Gastroesophageal sphincter (tissue), 4 donors: ENCODE data around the gene SASH1. TPM values are rescaled to one million over a fixed set of nuclear protein-coding genes. Genes with fewer than 3 reads are reported as not detected.

Experiments used
- ATAC-seq: fragments of 150-250 bp; one replicate; pipeline ENCODE4 v1.9.1; 2016; ENCODE audit warnings: mild to moderate bottlenecking, moderate library complexity
- H3K27ac ChIP-seq, 4 donors: fragments of 200-600 bp; sonication (generic) in 3 of 4; 1 replicate in 3 of 4; 2 replicates in 1 of 4; pipeline ENCODE4 v1.5.1; 2016 to 2019
- H3K27me3 ChIP-seq: fragments of 200-600 bp; sonication (generic); one replicate; pipeline ENCODE4 v1.5.1; 2019
- H3K36me3 ChIP-seq, 2 donors: fragments of 200-600 bp; sonication (generic); one replicate each; pipeline ENCODE4 v1.5.1; 2019; ENCODE audit warnings: control low read depth in 1 of 2
- H3K4me1 ChIP-seq, 3 donors: fragments of 200-600 bp; sonication (generic); 1 replicate in 2 of 3; 2 replicates in 1 of 3; pipeline ENCODE4 v1.5.1; 2016 to 2019; ENCODE audit warnings: control low read depth in 2 of 3
- H3K4me3 ChIP-seq, 2 donors: fragments of 200-600 bp; sonication (generic); one replicate each; pipeline ENCODE4 v1.5.1; 2019; ENCODE audit warnings: mild to moderate bottlenecking in 1 of 2, moderate library complexity in 1 of 2
- H3K9me3 ChIP-seq, 3 donors: fragments of 200-600 bp; sonication (generic); one replicate each; pipeline ENCODE4 v1.5.1; 2017 to 2019; ENCODE audit warnings: control low read depth in 2 of 3
- CTCF ChIP-seq, 4 experiments: fragments of 200-600 bp in 2 of 4; fragments of 450-650 bp in 2 of 4; sonication (generic) in 1 of 4; IDR thresholded peaks; one replicate each; pipeline ENCODE4 v1.5.1; 2017 to 2019; ENCODE audit warnings: antibody characterized with exemption in 4 of 4, mild to moderate bottlenecking in 2 of 4, moderate library complexity in 2 of 4
- EP300 ChIP-seq: sonication (generic); formaldehyde crosslinking; IDR thresholded peaks from one replicate; pipeline ENCODE4 v1.6.1; 2017; ENCODE audit warnings: antibody characterized with exemption, mild to moderate bottlenecking
- POLR2A ChIP-seq, 2 donors: fragments of 450-650 bp; IDR thresholded peaks; one replicate each; pipeline ENCODE4 v1.6.1; 2017; ENCODE audit warnings: antibody characterized with exemption in 2 of 2, mild to moderate bottlenecking in 2 of 2, moderate library complexity in 1 of 2
- POLR2AphosphoS5 ChIP-seq: sonication (generic); formaldehyde crosslinking; IDR thresholded peaks from one replicate; pipeline ENCODE4 v1.6.1; 2017; ENCODE audit warnings: antibody characterized with exemption
- WGBS, 2 donors: methylation state at CpG; one replicate each; pipeline ENCODE4 v1.1.5; 2018; ENCODE audit warnings: low coverage in 1 of 2; 5-methylcytosine and 5-hydroxymethylcytosine counted together
- total RNA-seq, 4 donors: library from RNA; depleted of rRNA; stranded (reverse); fragments of >200 nt; gene quantifications; one replicate each; pipeline ENCODE4 v1.1.0, GENCODE V29; 2016

SASH1 gene
- total RNA-seq, 4 donors from 2014 or later, result 48.9 to 78.9 (median 64.6) TPM

GRCh38 chr6:148479497-148479896 is 136.9 kb downstream of the SASH1 start:
- H3K36me3 ChIP-seq, result peaks cover 0 to 49% of the 10 kb centered on the region in 2 donors
- WGBS, 2 donors, result 88 to 89% methylated on average over 5 of the region's 5 CpGs
- TF ChIP-seq CTCF (IDR thresholded peaks at IDR 0.05) (no peak), POLR2A (IDR thresholded peaks at IDR 0.05) (no peak), POLR2AphosphoS5 (peak; percentile 35), EP300 (no peak)
- H3K4me3 ChIP-seq, result no peak overlapping the region
- no peaks in the 10 kb centered on the region for H3K27me3 ChIP-seq
- peak; percentile 67 for ATAC-seq
- H3K27ac ChIP-seq, result peak overlapping the region in 3 of 4 donors; percentile 28 to 57 (median 45)
- H3K4me1 ChIP-seq, result peaks cover 0 to 4% (median 0%) of the 10 kb centered on the region in 3 donors
- no peaks in the 10 kb centered on the region for H3K9me3 ChIP-seq

GRCh38 chr6:148487461-148487860 is 144.8 kb downstream of the SASH1 start:
- H3K27ac ChIP-seq, result no peak overlapping the region
- 79 to 92% methylated on average over 8 to 9 of the region's 10 CpGs for WGBS, 2 donors
- peaks cover 0 to 3% (median 0%) of the 10 kb centered on the region in 3 donors for H3K4me1 ChIP-seq
- H3K4me3 ChIP-seq, result no peak overlapping the region
- H3K9me3 ChIP-seq, result no peaks in the 10 kb centered on the region
- no peak for ATAC-seq
- TF ChIP-seq POLR2A (IDR thresholded peaks at IDR 0.05), result no peak
- no peak for TF ChIP-seq CTCF (IDR thresholded peaks at IDR 0.05)
- no peak for TF ChIP-seq EP300
- no peak for TF ChIP-seq POLR2AphosphoS5
- H3K27me3 ChIP-seq, result no peaks in the 10 kb centered on the region
- H3K36me3 ChIP-seq, result peaks cover 0 to 29% of the 10 kb centered on the region in 2 donors

GRCh38 chr6:148491638-148492251 is 149.1 kb downstream of the SASH1 start:
- H3K4me3 ChIP-seq, result no peak overlapping the region
- peak overlapping the region in 3 of 4 donors; percentile 33 to 63 (median 55) for H3K27ac ChIP-seq
- H3K27me3 ChIP-seq, result no peaks in the 10 kb centered on the region
- ATAC-seq, result no peak
- peaks cover 0 to 18% of the 10 kb centered on the region in 2 donors for H3K36me3 ChIP-seq
- no peak for TF ChIP-seq POLR2AphosphoS5
- TF ChIP-seq EP300, result no peak
- TF ChIP-seq POLR2A (IDR thresholded peaks at IDR 0.05), result no peak
- no peak for TF ChIP-seq CTCF (IDR thresholded peaks at IDR 0.05)
- no peaks in the 10 kb centered on the region for H3K9me3 ChIP-seq
- H3K4me1 ChIP-seq, result peaks cover 0 to 34% (median 4%) of the 10 kb centered on the region in 3 donors
- WGBS, 2 donors, result 52 to 68% methylated on average over 5 to 6 of the region's 6 CpGs

GRCh38 chr6:148492654-148493290 is 150.1 kb downstream of the SASH1 start:
- 71 to 77% methylated on average over 5 of the region's 5 CpGs for WGBS, 2 donors
- H3K27me3 ChIP-seq, result no peaks in the 10 kb centered on the region
- H3K9me3 ChIP-seq, result no peaks in the 10 kb centered on the region
- no peak overlapping the region for H3K4me3 ChIP-seq
- H3K4me1 ChIP-seq, result peaks cover 0 to 42% (median 4%) of the 10 kb centered on the region in 3 donors
- ATAC-seq, result peak; percentile 24
- peaks cover 0 to 12% of the 10 kb centered on the region in 2 donors for H3K36me3 ChIP-seq
- H3K27ac ChIP-seq, result peak overlapping the region in 3 of 4 donors; percentile 33 to 63 (median 55)
- TF ChIP-seq POLR2A (IDR thresholded peaks at IDR 0.05), result no peak
- TF ChIP-seq POLR2AphosphoS5, result no peak
- TF ChIP-seq CTCF (IDR thresholded peaks at IDR 0.05), result no peak
- no peak for TF ChIP-seq EP300
